NB4 (cell line): ENCODE results near the gene S1PR5.

ENCODE experiments used
- DNase-seq: peaks from one replicate; pipeline ENCODE4 v3.0.0; 2010; ENCODE audit warnings: low read depth
- H3K4me3 ChIP-seq: one replicate; pipeline ENCODE4 v1.5.1; 2011; ENCODE audit warnings: mild to moderate bottlenecking, low read depth, low read length, moderate library complexity
- CTCF ChIP-seq: IDR thresholded peaks from one replicate; pipeline ENCODE4 v1.5.1; 2012; ENCODE audit warnings: low read depth, low read length
- MYC ChIP-seq: IDR thresholded peaks from 2 replicates; pipeline ENCODE4 v1.6.1; 2011; ENCODE audit warnings: low read depth, low read length
- POLR2A ChIP-seq: IDR thresholded peaks from 2 replicates; pipeline ENCODE4 v1.6.1; 2011; ENCODE audit warnings: mild to moderate bottlenecking; ENCODE audit not compliant: insufficient read length; ENCODE audit errors: extremely low read depth

S1PR5 gene

GRCh38 chr19:10464456-10464855, 52.8 kb downstream of the S1PR5 start:
- H3K4me3 ChIP-seq, result no peak overlapping the region
- no peak for TF ChIP-seq MYC
- no peak for TF ChIP-seq CTCF
- TF ChIP-seq POLR2A, result no peak
- DNase-seq, result no peak
